Right cardiac atrium (tissue), 5 donors: ENCODE results near the gene UST. TPM values are rescaled to one million over a fixed set of nuclear protein-coding genes. Genes with fewer than 3 reads are reported as not detected.
"Not testable (repeated sequence)": the region's sequence is repeated elsewhere in the genome, so short reads cannot be mapped to it uniquely, and the experiment has no call there.

ENCODE experiments used
- ATAC-seq, 2 donors: fragments of 200-7000 bp; cut with Tn5 transposase; one replicate each; pipeline versions ENCODE4 v1.8.0 to v1.9.1; 2020; ENCODE audit warnings: moderate library complexity in 2 of 2, mild to moderate bottlenecking in 1 of 2
- DNase-seq, 3 donors: peaks; one replicate each; pipeline ENCODE4 v3.0.0-alpha.2; 2020
- H3K27ac ChIP-seq: one replicate; pipeline ENCODE4 v1.5.1; 2013; ENCODE audit warnings: mild to moderate bottlenecking, low read length, control low read depth, moderate library complexity
- H3K27me3 ChIP-seq: one replicate; pipeline ENCODE4 v1.6.1; 2013; ENCODE audit not compliant: control insufficient read depth, insufficient read depth
- H3K4me1 ChIP-seq: one replicate; pipeline ENCODE4 v1.6.1; 2013; ENCODE audit warnings: low read length; ENCODE audit not compliant: control insufficient read depth, insufficient read depth
- H3K4me3 ChIP-seq: one replicate; pipeline ENCODE4 v1.5.1; 2013; ENCODE audit warnings: low read length, control low read depth
- H3K9me3 ChIP-seq: one replicate; pipeline ENCODE4 v1.6.1; 2013; ENCODE audit warnings: low read length; ENCODE audit not compliant: control insufficient read depth
- WGBS: extraction: QIAGEN DNeasy Blood & Tissue Kit; methylation state at CpG from one replicate; pipeline ENCODE4 v1.1.7; 2013; 5-methylcytosine and 5-hydroxymethylcytosine counted together
- intact Hi-C, 4 donors: fragments of 100-400 bp; cut with DNase I; formaldehyde crosslinking; loops; one replicate each; pipeline versions ENCODE4 v1.11.0 to v1.14.0; 2022 to 2023
- polyA plus RNA-seq: library from polyadenylated mRNA; stranded (reverse); fragments of 200-250 nt; gene quantifications from one replicate; pipeline ENCODE4 v1.2.3, GENCODE V29; 2013
- total RNA-seq, 4 donors: library from RNA; stranded (reverse); fragmentation: NEBNext Ultra II Directional; extraction: Animal tissue kit (Norgen Biotek cat#: 25700); gene quantifications; one replicate each; pipeline ENCODE4 v1.2.1, GENCODE V29; 2021
- donor health status: healthy with polysubstance abuse.
- donor health status: DM: no; HTN: yes; CAD: no.
- donor health status: DM: no; HTN: no; CAD: no.
- donor health status: DM: no; HTN: yes; CAD: no; lungs with severe emphysema.
- donor health status: DM: yes; HTN: yes; CAD: no.

Gene UST
- total and polyA plus RNA-seq, 5 donors: 4.4 to 5.9 (median 5.1) TPM

GRCh38 chr6:148768646-148769270, 21.9 kb downstream of the UST start:
- Histone ChIP-seq H3K27ac (no peak overlapping the region), H3K9me3 (no peaks in the 10 kb centered on the region), H3K4me1 (no peaks in the 10 kb centered on the region), H3K27me3 (no peaks in the 10 kb centered on the region), H3K4me3 (no peak overlapping the region)
- peak in 1 of 2 donors; percentile 50 for ATAC-seq
- WGBS: 76% methylated on average over 3 of the region's 3 CpGs
- intact Hi-C loops: no loop called here
- DNase-seq: no peak

GRCh38 chr6:148769304-148769968, 22.6 kb downstream of the UST start:
- intact Hi-C loops: no loop called here
- DNase-seq (no peak), ATAC-seq (no peak)
- no peak overlapping the region for H3K4me3 ChIP-seq
- H3K4me1 ChIP-seq: no peaks in the 10 kb centered on the region
- no peaks in the 10 kb centered on the region for H3K27me3 ChIP-seq
- no peaks in the 10 kb centered on the region for H3K9me3 ChIP-seq
- H3K27ac ChIP-seq: no peak overlapping the region
- 76% methylated on average over 4 of the region's 4 CpGs for whole genome bisulfite sequencing

GRCh38 chr6:148770408-148771211, 23.8 kb downstream of the UST start:
- H3K27me3 ChIP-seq: no peaks in the 10 kb centered on the region
- intact Hi-C loops: no loop called here
- DNase-seq: no peak
- no peaks in the 10 kb centered on the region for H3K9me3 ChIP-seq
- no peak overlapping the region for H3K4me3 ChIP-seq
- WGBS: 78% methylated on average over 8 of the region's 8 CpGs
- no peak overlapping the region for H3K27ac ChIP-seq
- peaks cover 1% of the 10 kb centered on the region for H3K4me1 ChIP-seq
- ATAC-seq: no peak

GRCh38 chr6:148771212-148771601, 24.4 kb downstream of the UST start:
- Histone ChIP-seq H3K27me3 (no peaks in the 10 kb centered on the region), H3K27ac (no peak overlapping the region), H3K4me3 (no peak overlapping the region), H3K4me1 (peaks cover 1% of the 10 kb centered on the region), H3K9me3 (no peaks in the 10 kb centered on the region)
- 42% methylated on average over 3 of the region's 3 CpGs for WGBS
- DNase-seq (peak in 2 of 3 donors; percentile 45 to 58), ATAC-seq (peak in 1 of 2 donors; percentile 64)
- intact Hi-C loops: no loop called here

GRCh38 chr6:148771896-148772554, 25.2 kb downstream of the UST start:
- Histone ChIP-seq H3K4me3 (no peak overlapping the region), H3K9me3 (no peaks in the 10 kb centered on the region), H3K27me3 (no peaks in the 10 kb centered on the region), H3K4me1 (peaks cover 1% of the 10 kb centered on the region), H3K27ac (no peak overlapping the region)
- no peak for DNase-seq
- intact Hi-C loops: no loop called here
- WGBS: 92% methylated on average over 6 of the region's 6 CpGs
- ATAC-seq: no peak

GRCh38 chr6:148775161-148775560, 28.3 kb downstream of the UST start:
- Histone ChIP-seq H3K27ac (no peak overlapping the region), H3K4me1 (peaks cover 4% of the 10 kb centered on the region), H3K9me3 (no peaks in the 10 kb centered on the region), H3K4me3 (no peak overlapping the region), H3K27me3 (no peaks in the 10 kb centered on the region)
- no peak for ATAC-seq
- WGBS: 72% methylated on average over 6 of the region's 6 CpGs
- intact Hi-C loops: no loop called here
- DNase-seq: no peak

GRCh38 chr6:148776321-148777308, 29.8 kb downstream of the UST start:
- Histone ChIP-seq H3K27me3 (no peaks in the 10 kb centered on the region), H3K4me1 (peaks cover 4% of the 10 kb centered on the region), H3K4me3 (no peak overlapping the region), H3K27ac (no peak overlapping the region), H3K9me3 (no peaks in the 10 kb centered on the region)
- peak; percentile 29 to 52 for ATAC-seq
- 51% methylated on average over 15 of the region's 15 CpGs for WGBS
- intact Hi-C loops: no loop called here
- DNase-seq: no peak

GRCh38 chr6:148779142-148779562, 32.3 kb downstream of the UST start:
- intact Hi-C loops: no loop called here
- Histone ChIP-seq H3K4me1 (peaks cover 4% of the 10 kb centered on the region), H3K27me3 (no peaks in the 10 kb centered on the region), H3K27ac (no peak overlapping the region), H3K9me3 (no peaks in the 10 kb centered on the region), H3K4me3 (no peak overlapping the region)
- ATAC-seq: peak; percentile 67 to 75
- no peak for DNase-seq
- WGBS: 54% methylated on average over 6 of the region's 6 CpGs

- WGBS: 96% methylated on average over 1 of the region's 1 CpG
- DNase-seq, H3K27me3 ChIP-seq, intact Hi-C loops, H3K4me3 ChIP-seq, H3K4me1 ChIP-seq, H3K27ac ChIP-seq, ATAC-seq, H3K9me3 ChIP-seq: not testable (repeated sequence)
Observed at GRCh38 chr6:148780423-148780822, 33.6 kb downstream of the UST start.

GRCh38 chr6:148780918-148781436, 34.1 kb downstream of the UST start:
- intact Hi-C loops: no loop called here
- no peaks in the 10 kb centered on the region for H3K9me3 ChIP-seq
- ATAC-seq: no peak

More at GRCh38 chr6:148780918-148781436, 34.1 kb downstream of the UST start:
- H3K27ac ChIP-seq: no peak overlapping the region
- H3K4me3 ChIP-seq: no peak overlapping the region
- no peak for DNase-seq
- H3K4me1 ChIP-seq: peaks cover 3% of the 10 kb centered on the region
- 46% methylated on average over 7 of the region's 7 CpGs for WGBS
- no peaks in the 10 kb centered on the region for H3K27me3 ChIP-seq
